Urothelium cell line (cell line): Measurements from ENCODE around the gene SMR3A.
A peak's percentile ranks its signal among the peaks of the same experiment; 100 is the strongest.

Experiments used
- DNase-seq: peaks from one replicate; pipeline ENCODE4 v3.0.0; 2011; ENCODE audit warnings: low spot score, mixed read lengths
- FAIRE-seq: peaks from 2 replicates; lab custom pipeline; 2011; peaks lifted over from hg19 to GRCh38; lab: Jason Lieb, UNC

Gene SMR3A

DNA sequence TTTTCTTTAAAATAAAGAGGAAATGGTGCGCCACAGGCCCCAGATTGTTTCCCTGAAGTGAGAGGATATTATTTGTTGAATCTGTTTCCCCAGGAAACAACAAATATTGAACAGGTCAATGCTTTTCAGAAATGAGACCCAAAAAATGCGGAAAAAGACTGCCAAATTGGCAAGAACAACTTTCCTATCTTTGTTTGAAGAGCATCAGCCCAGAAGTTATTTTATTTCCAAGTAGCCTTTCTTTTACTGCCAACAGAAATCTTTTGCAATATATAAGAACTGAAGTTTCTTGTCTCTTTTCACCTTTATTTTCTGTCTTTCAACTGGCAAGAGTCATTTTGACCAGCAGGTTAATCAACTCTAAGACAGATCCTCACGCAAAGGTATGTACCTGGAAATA, at the start of gene SMR3A:
TSS of gene SMR3A (plus strand) at position 301 of the 400 bp plus-strand sequence. CDS start 1,356 bp downstream, outside the sequence.
- no peak for FAIRE-seq
- no peak for DNase-seq

GRCh38 chr4:70313736-70314135, 46.8 kb upstream of the SMR3A start:
- FAIRE-seq (no peak), DNase-seq (no peak)

GRCh38 chr4:70315928-70316327, 44.6 kb upstream of the SMR3A start:
- FAIRE-seq (no peak), DNase-seq (no peak)

DNA sequence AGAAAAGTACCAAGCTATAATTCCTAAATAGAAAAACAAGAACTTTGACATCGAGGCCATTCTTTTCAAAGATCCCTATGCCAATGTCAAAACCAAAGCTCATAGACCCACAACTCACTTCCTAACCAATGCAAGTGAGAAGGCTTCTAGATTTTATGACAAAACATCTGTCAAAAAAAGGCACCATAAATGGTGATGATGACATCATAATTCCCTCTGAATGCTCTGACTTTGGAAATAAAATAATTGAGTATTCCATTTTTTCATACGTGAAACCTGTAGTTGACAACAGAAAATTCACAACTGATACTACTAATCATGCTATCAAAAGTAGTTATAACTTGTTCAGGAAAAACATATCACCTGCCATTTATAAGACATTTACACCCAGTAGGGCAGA, 34.5 kb upstream of the SMR3A start:
- no peak for DNase-seq
- no peak for FAIRE-seq

- DNase-seq (no peak), FAIRE-seq (no peak)
Observed at GRCh38 chr4:70334681-70335080, 25.9 kb upstream of the SMR3A start, which contains the start of gene CABS1. TSS of gene CABS1 (plus strand) at chr4:70334981. CDS start at chr4:70335040, 59 bp downstream.

DNA sequence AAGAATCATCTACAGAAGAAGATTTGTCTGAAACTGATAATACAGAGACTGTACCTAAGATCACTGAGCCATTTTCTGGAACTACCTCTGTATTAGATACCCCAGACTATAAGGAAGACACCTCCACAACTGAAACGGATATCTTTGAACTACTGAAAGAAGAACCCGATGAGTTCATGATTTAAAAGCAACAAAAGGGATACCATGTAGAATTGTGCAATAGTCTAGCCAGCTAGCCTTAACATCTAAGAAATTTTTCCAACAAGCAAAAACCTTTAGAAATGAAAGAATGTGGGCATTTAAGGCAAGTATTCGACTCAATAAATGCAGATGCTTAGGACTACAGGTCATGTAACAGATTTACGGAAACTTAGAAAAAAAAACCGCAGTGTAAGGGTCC, 24.5 kb upstream of the SMR3A start:
- FAIRE-seq (no peak), DNase-seq (no peak)

DNA sequence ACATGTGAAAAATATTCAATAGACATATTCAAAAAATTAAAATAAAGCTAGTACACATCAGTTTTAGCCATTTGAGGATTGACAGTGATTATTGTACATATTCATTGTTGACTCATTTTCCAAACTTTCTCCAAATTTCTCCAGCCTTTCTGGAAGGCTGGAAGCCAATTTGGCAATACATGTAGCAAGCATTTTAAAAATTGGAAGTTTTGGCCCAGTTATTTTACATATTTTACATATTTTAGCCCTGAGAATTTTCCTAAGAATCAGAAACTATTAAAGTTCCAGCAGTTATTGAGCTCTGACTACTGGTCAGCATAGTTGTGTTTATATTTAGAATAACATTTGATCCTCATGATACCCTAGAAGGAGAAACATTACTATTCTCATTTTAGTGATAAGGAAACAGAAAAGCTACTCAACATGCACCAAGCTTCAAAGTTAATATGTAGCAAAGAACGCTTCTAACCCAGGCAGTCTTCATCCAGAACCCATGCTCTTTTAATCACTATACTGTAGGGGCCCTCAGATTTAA, 22.6 kb upstream of the SMR3A start:
- DNase-seq = no peak
- FAIRE-seq = no peak

DNA sequence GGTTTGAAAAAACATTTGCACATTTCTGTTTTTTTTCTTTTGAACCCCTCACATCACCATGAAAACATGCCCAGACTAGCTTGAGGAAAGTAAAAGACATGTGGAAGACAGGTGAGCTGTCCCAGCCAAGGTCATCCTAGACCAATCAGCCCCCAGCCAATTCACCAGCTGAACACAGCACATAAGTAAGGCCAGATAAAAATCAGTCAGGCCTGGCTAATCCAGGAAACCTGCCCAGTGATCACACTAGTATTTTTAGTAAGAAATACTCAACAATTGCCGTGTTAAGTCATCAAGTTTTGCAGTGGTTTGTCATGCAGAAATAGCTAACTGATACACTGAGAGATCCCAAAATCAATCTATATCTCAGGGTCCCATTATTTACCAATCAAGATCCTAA, 4.4 kb upstream of the SMR3A start:
- FAIRE-seq (no peak), DNase-seq (no peak)

- FAIRE-seq = no peak
- no peak for DNase-seq
Observed at GRCh38 chr4:70359115-70359661, 1.4 kb upstream of the SMR3A start.

- no peak for FAIRE-seq
- DNase-seq = no peak
Observed at GRCh38 chr4:70364002-70364401, 3.4 kb downstream of the SMR3A start.

GRCh38 chr4:70365479-70365878, 4.9 kb downstream of the SMR3A start:
- DNase-seq (peak; percentile 8), FAIRE-seq (no peak)

DNA sequence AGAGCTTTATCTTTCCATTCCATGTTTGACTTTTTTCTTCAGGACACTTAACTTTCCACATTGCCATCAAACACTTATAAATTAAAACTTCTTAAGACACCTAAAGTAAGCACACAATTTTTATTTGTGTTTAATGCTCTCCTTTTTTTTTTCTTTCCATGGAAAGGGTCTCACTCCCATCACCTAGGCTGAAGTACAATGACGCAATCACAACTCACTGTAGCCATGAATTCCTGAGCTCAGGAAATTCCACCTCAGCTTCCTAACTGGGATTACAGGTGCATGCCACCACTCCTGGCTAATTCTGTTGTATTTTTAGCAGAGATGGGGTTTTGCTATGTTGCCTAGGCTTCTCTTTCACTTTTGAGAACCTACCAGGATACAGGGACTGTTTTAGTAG, 7.3 kb downstream of the SMR3A start:
- DNase-seq (no peak), FAIRE-seq (no peak)

- FAIRE-seq = no peak
- no peak for DNase-seq
Observed at GRCh38 chr4:70371987-70372386, 11.4 kb downstream of the SMR3A start.

- DNase-seq = no peak
- no peak for FAIRE-seq
Observed at GRCh38 chr4:70372760-70373159, 12.2 kb downstream of the SMR3A start.

GRCh38 chr4:70380578-70380977, 20.0 kb downstream of the SMR3A start:
- DNase-seq (no peak), FAIRE-seq (no peak)

GRCh38 chr4:70382691-70383181, 22.2 kb downstream of the SMR3A start, which contains the start of gene SMR3B:
TSS of gene SMR3B (plus strand) at chr4:70383131. CDS start at chr4:70384511, 1,380 bp downstream.
- no peak for DNase-seq
- no peak for FAIRE-seq

- DNase-seq = no peak
- no peak for FAIRE-seq
Observed at GRCh38 chr4:70392057-70392776, 31.7 kb downstream of the SMR3A start.

GRCh38 chr4:70397580-70397979, 37.0 kb downstream of the SMR3A start, which contains the start of gene OPRPN:
TSS of gene OPRPN (plus strand) at chr4:70397940. CDS start at chr4:70399286, 1,346 bp downstream.
- FAIRE-seq (no peak), DNase-seq (no peak)

GRCh38 chr4:70399319-70399718, 38.8 kb downstream of the SMR3A start:
- no peak for DNase-seq
- no peak for FAIRE-seq

GRCh38 chr4:70402762-70403161, 42.2 kb downstream of the SMR3A start:
- FAIRE-seq (no peak), DNase-seq (no peak)

GRCh38 chr4:70405765-70406164, 45.2 kb downstream of the SMR3A start:
- FAIRE-seq (no peak), DNase-seq (no peak)
